Activated CD8-positive, alpha-beta T cell treated with anti-CD3 and anti-CD28 coated beads for 36 hours (primary cell): ENCODE results near the gene PDCD4. TPM values are rescaled to one million over a fixed set of nuclear protein-coding genes. Genes with fewer than 3 reads are reported as not detected.

ENCODE experiments used
- ATAC-seq: fragments of 200-7000 bp; cut with Tn5 transposase; one replicate; pipeline ENCODE4 v1.10.0; 2021; ENCODE audit warnings: mild to moderate bottlenecking, moderate library complexity
- CTCF ChIA-PET: fragments of 350-600 bp; sonication (Branson Sonifier 250); formaldehyde crosslinking; loops from one replicate; lab custom pipeline; 2021; ENCODE audit warnings: antibody characterized with exemption; lab: Charles Lee
- POLR2A ChIA-PET: fragments of 350-600 bp; sonication (Branson Sonifier 250); formaldehyde crosslinking; loops from one replicate; lab custom pipeline; 2021; ENCODE audit warnings: antibody characterized with exemption; lab: Charles Lee
- DNase-seq: peaks from one replicate; pipeline ENCODE4 v3.0.0-alpha.2; 2020
- H3K27ac Mint-ChIP-seq: one replicate; pipeline ENCODE4 v1.8.0; 2021; ENCODE audit warnings: mild to moderate bottlenecking, mixed read lengths
- H3K27me3 Mint-ChIP-seq: one replicate; pipeline ENCODE4 v1.8.0; 2021; ENCODE audit warnings: mixed read lengths
- H3K36me3 Mint-ChIP-seq: one replicate; pipeline ENCODE4 v1.8.0; 2021; ENCODE audit warnings: low read depth, mixed read lengths
- H3K4me1 Mint-ChIP-seq: one replicate; pipeline ENCODE4 v1.8.0; 2021; ENCODE audit warnings: low read depth, mixed read lengths
- H3K4me3 Mint-ChIP-seq: one replicate; pipeline ENCODE4 v1.8.0; 2021; ENCODE audit warnings: mild to moderate bottlenecking, moderate library complexity, mixed read lengths
- H3K9me3 Mint-ChIP-seq: one replicate; pipeline ENCODE4 v1.8.0; 2021; ENCODE audit warnings: mixed read lengths
- intact Hi-C: fragments of 100-400 bp; cut with micrococcal nuclease; formaldehyde crosslinking; loops from one replicate; pipeline ENCODE4 v1.10.0; 2022
- total RNA-seq, 2 experiments: library from RNA; stranded (reverse); gene quantifications; one replicate each; pipeline ENCODE4 v1.2.3, GENCODE V29; 2021
- TF ChIP-seq, protein P1 (sequence below): fragments of 200-600 bp; IDR thresholded peaks from one replicate; pipeline ENCODE4 v1.8.0; 2022; ENCODE audit warnings: antibody characterized with exemption, mild to moderate bottlenecking

Gene PDCD4
- total RNA-seq, 2 experiments from 2014 or later, result 186 to 190 TPM

GRCh38 chr10:110897184-110897583 lies 25.5 kb downstream of the PDCD4 start:
- Mint-ChIP-seq H3K4me3 (no peak overlapping the region), H3K4me1 (peaks cover 69% of the 10 kb centered on the region), H3K36me3 (peaks cover 60% of the 10 kb centered on the region), H3K9me3 (no peaks in the 10 kb centered on the region), H3K27me3 (no peaks in the 10 kb centered on the region), H3K27ac (peak overlapping the region; percentile 10)
- ATAC-seq (no peak), DNase-seq (no peak)
- ChIA-PET POLR2A (interaction anchor here (0.7 to 1.2 kb wide), 4 partner anchors 9 to 149 kb away, joined by 3 to 4 read pairs (median 4); partner anchors contain the start of genes BBIP1 and SHOC2), CTCF (interaction anchor here (0.9 to 8.9 kb wide), 8 partner anchors 22 to 225 kb away, joined by 3 to 71 read pairs (median 3); no protein-coding TSS in a partner anchor)
- TF ChIP-seq, protein P1, sequence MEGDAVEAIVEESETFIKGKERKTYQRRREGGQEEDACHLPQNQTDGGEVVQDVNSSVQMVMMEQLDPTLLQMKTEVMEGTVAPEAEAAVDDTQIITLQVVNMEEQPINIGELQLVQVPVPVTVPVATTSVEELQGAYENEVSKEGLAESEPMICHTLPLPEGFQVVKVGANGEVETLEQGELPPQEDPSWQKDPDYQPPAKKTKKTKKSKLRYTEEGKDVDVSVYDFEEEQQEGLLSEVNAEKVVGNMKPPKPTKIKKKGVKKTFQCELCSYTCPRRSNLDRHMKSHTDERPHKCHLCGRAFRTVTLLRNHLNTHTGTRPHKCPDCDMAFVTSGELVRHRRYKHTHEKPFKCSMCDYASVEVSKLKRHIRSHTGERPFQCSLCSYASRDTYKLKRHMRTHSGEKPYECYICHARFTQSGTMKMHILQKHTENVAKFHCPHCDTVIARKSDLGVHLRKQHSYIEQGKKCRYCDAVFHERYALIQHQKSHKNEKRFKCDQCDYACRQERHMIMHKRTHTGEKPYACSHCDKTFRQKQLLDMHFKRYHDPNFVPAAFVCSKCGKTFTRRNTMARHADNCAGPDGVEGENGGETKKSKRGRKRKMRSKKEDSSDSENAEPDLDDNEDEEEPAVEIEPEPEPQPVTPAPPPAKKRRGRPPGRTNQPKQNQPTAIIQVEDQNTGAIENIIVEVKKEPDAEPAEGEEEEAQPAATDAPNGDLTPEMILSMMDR, result no peak
- intact Hi-C loops, result no loop called here

- ChIA-PET POLR2A (interaction anchor here (0.7 to 1.3 kb wide), 4 partner anchors 11 to 41 kb away, joined by 3 to 4 read pairs (median 4); no protein-coding TSS in a partner anchor), CTCF (interaction anchor here (0.6 to 3.9 kb wide), 5 partner anchors 12 to 226 kb away, joined by 3 to 18 read pairs (median 3); no protein-coding TSS in a partner anchor)
Measured at GRCh38 chr10:110898391-110898790, 26.7 kb downstream of the PDCD4 start.

DNA sequence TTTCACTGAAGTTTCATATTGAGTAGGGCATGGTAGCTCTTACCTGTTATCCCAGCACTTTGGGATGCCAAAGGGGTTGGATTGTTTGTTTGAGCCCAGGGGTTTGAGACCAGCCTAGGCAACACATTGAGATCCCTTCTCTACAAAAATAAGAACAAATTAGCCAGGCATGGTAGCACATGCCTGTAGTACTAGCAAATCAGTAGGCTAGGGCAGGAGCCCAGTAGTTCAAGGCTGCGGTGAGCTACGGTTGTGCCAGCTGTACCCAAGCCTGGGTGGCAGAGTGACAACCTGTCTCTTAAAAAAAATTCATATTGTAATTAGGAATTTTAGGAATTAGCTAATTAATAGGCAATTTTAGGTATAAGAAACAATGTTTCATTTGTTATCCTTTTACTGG lies 29.3 kb downstream of the PDCD4 start:
- CTCF ChIA-PET, result interaction anchor here (0.9 to 3.5 kb wide), 7 partner anchors 11 to 160 kb away, joined by 3 to 18 read pairs (median 6); no protein-coding TSS in a partner anchor
- DNase-seq (no peak), ATAC-seq (no peak)
- no peaks in the 10 kb centered on the region for H3K9me3 Mint-ChIP-seq
- intact Hi-C loops, result loop anchor here (10.0 kb wide), 1 partner anchor 286 kb away; no protein-coding TSS in a partner anchor
- peaks cover 61% of the 10 kb centered on the region for H3K4me1 Mint-ChIP-seq
- POLR2A ChIA-PET, result interaction anchor here (0.7 to 3.5 kb wide), 6 partner anchors 9 to 160 kb away, joined by 3 to 25 read pairs (median 3); partner anchors contain the start of gene BBIP1
- TF ChIP-seq, protein P1, result no peak
- peak overlapping the region; percentile 55 for H3K27ac Mint-ChIP-seq
- no peak overlapping the region for H3K4me3 Mint-ChIP-seq
- no peaks in the 10 kb centered on the region for H3K27me3 Mint-ChIP-seq
- peaks cover 61% of the 10 kb centered on the region for H3K36me3 Mint-ChIP-seq

More at GRCh38 chr10:110898391-110898790, 26.7 kb downstream of the PDCD4 start:
- no peak for ATAC-seq
- Mint-ChIP-seq H3K27me3 (no peaks in the 10 kb centered on the region), H3K4me3 (no peak overlapping the region), H3K36me3 (peaks cover 65% of the 10 kb centered on the region), H3K4me1 (peaks cover 71% of the 10 kb centered on the region), H3K9me3 (no peaks in the 10 kb centered on the region), H3K27ac (peak overlapping the region; percentile 33)
- TF ChIP-seq, protein P1, result no peak
- intact Hi-C loops, result no loop called here
- no peak for DNase-seq

GRCh38 chr10:110901954-110902819 lies 30.5 kb downstream of the PDCD4 start:
- Mint-ChIP-seq H3K27ac (peak overlapping the region; percentile 90), H3K4me1 (peaks cover 51% of the 10 kb centered on the region)

More at GRCh38 chr10:110901954-110902819, 30.5 kb downstream of the PDCD4 start:
- POLR2A ChIA-PET, result interaction anchor here (0.8 to 3.5 kb wide), 11 partner anchors 8 to 161 kb away, joined by 3 to 25 read pairs (median 3); partner anchors contain the start of gene BBIP1
- Mint-ChIP-seq H3K4me3 (peak overlapping the region; percentile 20), H3K27me3 (no peaks in the 10 kb centered on the region), H3K36me3 (peaks cover 60% of the 10 kb centered on the region), H3K9me3 (no peaks in the 10 kb centered on the region)
- CTCF ChIA-PET, result interaction anchor here (0.9 to 3.5 kb wide), 7 partner anchors 9 to 153 kb away, joined by 3 to 18 read pairs (median 6); no protein-coding TSS in a partner anchor
- ATAC-seq (peak; percentile 63), DNase-seq (peak; percentile 79)
- TF ChIP-seq, protein P1, result no peak
- intact Hi-C loops, result loop anchor here (10.0 kb wide), 1 partner anchor 287 kb away; no protein-coding TSS in a partner anchor
